Embryonic facial prominence (tissue), 1 donor: ENCODE results near the gene ADGRA1.

Source experiments
- DNase-seq: peaks from one replicate; pipeline ENCODE4 v3.0.0-alpha.2; 2016; ENCODE audit errors: extremely low spot score

Gene ADGRA1

DNA sequence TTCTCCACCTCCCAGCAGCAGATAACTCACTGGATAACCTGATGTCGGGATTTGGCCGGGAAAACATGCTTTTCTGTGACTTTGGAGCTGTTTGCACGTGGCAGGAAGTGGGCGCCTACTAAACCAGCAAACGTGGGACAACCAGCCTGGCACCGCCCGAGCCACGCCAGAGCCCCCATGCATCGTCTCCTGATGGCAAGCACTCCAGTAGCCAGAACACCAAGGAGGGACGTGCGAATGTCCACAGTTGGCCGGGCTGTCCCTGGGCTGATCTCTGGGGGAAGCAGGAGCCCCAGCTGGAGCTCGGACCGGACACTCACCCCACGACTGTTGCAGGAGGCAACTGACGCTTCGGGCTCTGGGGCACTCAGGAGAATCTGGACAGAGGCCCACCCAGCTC is 7.1 kb downstream of the ADGRA1 start:
- no peak for DNase-seq

DNA sequence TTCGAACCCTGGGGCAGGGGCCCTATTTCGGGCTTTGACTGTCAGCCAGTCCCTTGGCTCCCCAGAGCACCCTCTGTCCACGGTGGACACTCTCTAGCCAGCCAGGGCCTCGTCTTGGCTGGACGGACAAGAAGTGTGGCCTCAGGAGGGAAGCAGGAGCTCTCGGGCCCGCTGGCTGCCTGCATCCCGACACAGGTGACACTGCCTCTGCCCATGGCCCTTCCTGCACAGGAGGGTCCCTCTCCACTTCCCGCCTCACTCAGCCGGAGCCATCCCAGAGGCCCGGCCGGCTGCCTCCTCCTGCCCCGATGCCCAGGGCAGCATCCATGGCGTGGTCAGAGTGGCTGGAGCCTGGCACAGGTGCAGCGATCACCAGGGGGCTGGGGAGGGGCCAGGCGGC is 7.9 kb downstream of the ADGRA1 start:
- no peak for DNase-seq

DNA sequence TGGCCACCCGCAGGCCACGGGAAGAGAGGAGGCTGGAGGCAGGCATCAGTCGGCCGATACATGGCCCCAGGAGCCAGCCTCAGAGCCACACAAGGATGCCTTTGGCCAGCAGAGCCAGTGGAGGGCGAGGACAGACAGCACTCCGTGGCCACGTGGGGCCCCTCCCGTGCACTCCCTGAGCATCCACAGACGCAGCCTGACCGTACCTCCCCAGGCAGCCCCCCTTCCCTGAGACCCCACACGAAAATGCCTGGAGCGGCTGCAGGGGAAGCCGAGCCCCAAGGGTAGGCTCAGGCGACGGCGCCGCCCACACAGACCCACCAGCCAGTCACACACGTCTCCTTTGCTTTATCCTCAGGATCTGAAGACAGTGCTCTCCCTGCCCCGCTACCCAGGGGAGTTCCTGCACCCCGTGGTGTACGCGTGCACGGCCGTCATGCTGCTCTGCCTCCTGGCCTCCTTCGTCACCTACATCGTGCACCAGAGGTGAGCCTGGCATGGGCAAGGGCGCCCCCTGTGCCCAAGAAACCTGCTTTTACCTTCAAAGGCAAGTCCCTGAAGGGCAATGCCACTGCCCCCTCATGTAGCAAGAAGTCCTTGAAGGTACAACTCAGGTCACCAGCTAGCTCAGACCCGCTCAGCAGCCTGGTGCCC is 9.0 kb downstream of the ADGRA1 start:
- no peak for DNase-seq

GRCh38 chr10:133097418-133097817 is 9.7 kb downstream of the ADGRA1 start:
- no peak for DNase-seq

DNA sequence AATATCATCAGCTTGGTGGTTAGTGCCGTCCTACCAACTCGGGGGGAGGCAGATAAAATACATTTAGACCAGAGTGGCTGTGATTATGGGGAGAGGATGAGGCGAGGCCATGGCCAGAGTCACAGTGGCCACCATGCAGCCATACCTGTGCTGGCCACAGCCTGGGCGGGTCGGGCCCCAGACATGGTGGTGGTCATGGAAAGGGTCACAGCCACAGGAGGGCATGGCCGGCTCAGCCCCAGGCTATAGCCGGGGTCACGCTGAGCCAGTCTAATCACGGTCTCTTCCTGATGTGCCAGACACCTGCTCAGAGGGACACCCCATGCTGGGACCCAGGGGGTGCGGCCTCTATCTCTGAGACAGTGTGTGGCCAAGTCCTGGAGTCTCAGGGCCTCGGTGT is 10.2 kb downstream of the ADGRA1 start:
- no peak for DNase-seq

GRCh38 chr10:133098426-133099124 is 10.9 kb downstream of the ADGRA1 start:
- no peak for DNase-seq

DNA sequence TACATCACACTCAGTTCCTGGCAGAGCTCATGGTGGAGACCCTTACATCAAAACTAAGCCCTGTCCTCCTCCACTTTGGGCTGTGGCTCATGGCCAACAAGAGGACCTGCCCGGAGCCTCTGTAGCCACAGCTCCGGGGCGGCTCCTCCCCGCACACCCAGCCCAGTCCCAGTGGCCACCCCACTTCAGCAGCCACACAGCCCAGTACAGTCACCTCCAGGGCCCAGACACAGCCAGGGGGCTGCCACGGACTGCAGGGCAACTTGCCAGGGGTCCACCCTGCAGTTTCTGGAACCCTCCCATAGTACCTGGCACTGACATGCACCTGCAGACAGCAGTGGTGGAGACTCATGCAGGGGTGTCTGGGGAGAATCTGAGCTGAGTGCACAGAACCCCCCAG is 11.8 kb downstream of the ADGRA1 start:
- no peak for DNase-seq

- no peak for DNase-seq
These were observed 12.5 kb downstream of the ADGRA1 start for GRCh38 chr10:133100186-133100585.

GRCh38 chr10:133100706-133101415 is 13.1 kb downstream of the ADGRA1 start:
- DNase-seq: no peak

GRCh38 chr10:133101416-133101810 is 13.7 kb downstream of the ADGRA1 start:
- no peak for DNase-seq

GRCh38 chr10:133102415-133103095 is 14.8 kb downstream of the ADGRA1 start:
- DNase-seq: no peak

DNA sequence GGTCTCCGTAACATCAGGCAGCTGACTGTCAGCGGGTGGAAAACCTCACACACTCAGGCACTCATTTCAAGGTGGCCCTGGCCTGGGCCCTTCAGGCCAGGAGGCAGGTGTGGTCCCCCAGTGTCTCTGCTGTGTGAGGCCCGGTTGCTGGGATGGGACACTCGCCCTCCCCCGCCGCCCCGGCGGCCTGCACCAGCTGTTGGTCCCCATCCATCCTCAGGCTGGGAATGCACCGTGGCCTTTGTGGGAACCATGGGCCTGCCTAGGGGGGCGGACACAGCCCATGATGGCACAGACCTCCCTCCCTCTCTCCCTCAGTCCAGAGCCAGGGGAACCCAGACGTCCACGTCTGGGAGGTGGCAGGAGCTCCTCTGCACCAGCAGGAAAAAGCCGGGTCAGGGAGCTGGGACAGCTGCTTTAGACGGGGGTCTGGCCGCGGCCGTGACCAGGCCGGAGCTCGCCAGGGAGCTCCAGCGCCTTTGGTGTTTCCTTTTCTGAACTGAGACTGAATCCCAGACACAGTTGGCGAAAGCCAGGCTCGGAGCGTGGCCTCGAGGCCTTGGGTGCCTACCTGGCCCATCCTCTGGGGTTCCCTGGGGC is 15.7 kb downstream of the ADGRA1 start:
- DNase-seq: no peak

DNA sequence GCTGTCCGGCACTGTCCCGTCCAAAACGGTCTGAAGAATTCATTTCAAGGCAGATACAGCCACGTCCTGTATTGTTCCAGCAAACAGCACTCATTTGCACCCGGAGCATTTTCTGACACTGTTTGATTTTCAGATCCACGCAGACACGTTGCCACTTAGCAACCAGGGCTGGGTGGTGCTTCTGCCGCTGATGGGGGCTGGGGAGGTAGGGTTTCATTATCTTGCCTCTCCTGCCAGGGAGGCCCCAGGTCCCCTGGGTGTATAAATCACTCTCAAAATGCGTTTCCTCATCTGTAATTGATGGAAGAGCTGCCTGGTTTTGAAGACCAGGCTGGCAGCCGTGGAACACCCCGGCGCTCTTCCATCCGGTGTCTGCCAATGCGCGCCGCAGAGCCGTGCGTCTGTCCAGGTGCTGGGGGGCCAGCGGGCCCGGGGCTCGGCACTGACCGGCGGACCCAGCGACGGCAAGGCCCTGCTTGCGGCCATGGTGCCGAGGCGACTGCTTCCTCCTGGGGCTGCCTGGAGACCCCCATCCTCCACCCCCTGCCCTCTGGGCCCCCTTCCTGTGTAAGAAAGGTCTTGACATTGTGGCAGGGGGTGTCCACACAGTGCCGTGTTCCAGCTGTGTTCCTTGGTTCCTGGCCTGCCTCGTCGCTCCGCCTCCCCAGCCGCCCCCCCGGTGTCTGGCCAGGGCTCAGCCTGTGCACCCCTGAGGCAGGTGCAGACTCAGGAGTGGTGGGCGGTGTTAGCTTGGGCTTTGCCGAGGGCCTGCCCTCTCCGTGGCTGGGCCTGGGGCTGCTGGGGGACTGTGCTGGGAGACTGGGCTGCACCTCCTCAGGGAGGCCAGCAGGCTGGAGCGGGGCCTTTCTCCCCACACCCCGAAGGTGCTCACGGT is 16.6 kb downstream of the ADGRA1 start:
- DNase-seq: no peak

GRCh38 chr10:133104963-133105640 is 17.4 kb downstream of the ADGRA1 start:
- no peak for DNase-seq

- no peak for DNase-seq
These were observed 18.1 kb downstream of the ADGRA1 start for GRCh38 chr10:133105686-133106390.

GRCh38 chr10:133106516-133106915 is 18.8 kb downstream of the ADGRA1 start:
- DNase-seq: no peak

DNA sequence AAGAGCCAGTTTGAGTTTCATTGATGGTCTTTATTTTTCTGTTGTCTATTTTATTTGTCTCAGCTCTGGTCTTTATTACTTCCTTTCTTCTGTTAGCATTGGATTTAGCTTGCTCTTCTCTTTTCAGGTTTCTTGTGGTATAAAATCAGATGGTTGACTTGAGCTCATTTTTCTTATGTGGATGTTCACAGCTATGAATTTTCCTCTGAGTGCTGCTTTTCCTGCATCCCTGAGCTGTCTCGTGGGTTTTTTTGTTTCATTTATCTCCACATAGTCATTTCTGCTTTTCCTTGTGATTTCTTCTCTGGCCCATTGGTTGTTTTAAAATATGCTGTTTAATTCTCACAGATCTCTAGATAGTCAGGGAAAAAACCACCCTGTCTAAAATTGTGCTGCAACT is 19.7 kb downstream of the ADGRA1 start:
- no peak for DNase-seq

- no peak for DNase-seq
These were observed 22.0 kb downstream of the ADGRA1 start for GRCh38 chr10:133109711-133110110.

GRCh38 chr10:133110133-133110532 is 22.4 kb downstream of the ADGRA1 start:
- DNase-seq: no peak
